Psoas muscle (tissue), 8 donors: ENCODE measurements around the gene MINDY3. TPM values are rescaled to one million over a fixed set of nuclear protein-coding genes. Genes with fewer than 3 reads are reported as not detected.

Experiments used
- ATAC-seq, 4 donors: fragments of 200-7000 bp; cut with Tn5 transposase; one replicate each; pipeline ENCODE4 v1.9.1; 2020; ENCODE audit warnings: moderate library complexity in 3 of 4, mild to moderate bottlenecking in 2 of 4
- DNase-seq, 2 donors: peaks; one replicate each; pipeline ENCODE4 v3.0.0-alpha.2; 2020
- H3K27ac ChIP-seq: fragments of 200-600 bp; one replicate; pipeline ENCODE4 v1.8.0; 2022
- H3K27me3 ChIP-seq, 3 donors: fragments of 200-600 bp in 1 of 3; one replicate each; pipeline versions ENCODE4 v1.6.1 to v1.8.0; 2013 to 2022; ENCODE audit warnings: low read length in 2 of 3, mild to moderate bottlenecking in 2 of 3, moderate library complexity in 1 of 3; ENCODE audit not compliant: insufficient read depth in 3 of 3
- H3K36me3 ChIP-seq, 2 donors: fragments of 200-600 bp in 1 of 2; one replicate each; pipeline versions ENCODE4 v1.6.1 to v1.8.0; 2013 to 2022; ENCODE audit warnings: low read depth in 1 of 2, mild to moderate bottlenecking in 1 of 2, moderate library complexity in 1 of 2; ENCODE audit not compliant: insufficient read depth in 1 of 2
- H3K4me1 ChIP-seq: fragments of 200-600 bp; one replicate; pipeline ENCODE4 v1.8.0; 2022
- H3K4me3 ChIP-seq: fragments of 200-600 bp; one replicate; pipeline ENCODE4 v1.8.0; 2022; ENCODE audit warnings: mild to moderate bottlenecking
- H3K9me3 ChIP-seq: fragments of 200-600 bp; one replicate; pipeline ENCODE4 v1.8.0; 2022
- CTCF ChIP-seq: fragments of 200-600 bp; IDR thresholded peaks from one replicate; pipeline ENCODE4 v1.8.0; 2022; ENCODE audit warnings: antibody characterized with exemption
- WGBS, 3 donors: extraction: QIAGEN DNeasy Blood & Tissue Kit; methylation state at CpG; one replicate each; pipeline versions ENCODE4 v1.1.6 to v1.1.7; 2013; 5-methylcytosine and 5-hydroxymethylcytosine counted together
- intact Hi-C, 2 donors: fragments of 100-400 bp; cut with DNase I; formaldehyde crosslinking; loops; one replicate each; pipeline versions ENCODE4 v1.11.0 to v1.14.2; 2022
- polyA plus RNA-seq, 3 donors: library from polyadenylated mRNA; stranded (reverse); fragments of 200-250 nt; gene quantifications; one replicate each; pipeline ENCODE4 v1.2.3, GENCODE V29; 2013
- total RNA-seq, 4 donors: library from RNA; stranded (reverse); fragmentation: NEBNext Ultra II Directional in 2 of 4; extraction: Animal tissue kit (Norgen Biotek cat#: 25700) in 2 of 4; gene quantifications; one replicate each; pipeline versions ENCODE4 v1.2.1 to v1.2.4, GENCODE V29; 2021 to 2023
- donor health status: healthy with polysubstance abuse.
- donor health status: DM: no; HTN: no; CAD: no; lungs with moderate emphysema.
- donor health status: Bipolar disorder and iron deficiency.
- donor health status: healthy.
- donor health status: DM: yes; HTN: yes; CAD: no.
- donor health status: DM: no; HTN: no; CAD: no.
- donor health status: DM: no; HTN: no; CAD: no.
- donor health status: DM: yes; HTN: yes; CAD: no.

Gene MINDY3
- total and polyA plus RNA-seq, 7 donors = 6.1 to 17.5 (median 9.9) TPM

GRCh38 chr10:15744217-15744865 is 116.0 kb downstream of the MINDY3 start:
- 48 to 50% (median 49%) methylated on average over 7 of the region's 7 CpGs for WGBS, 3 donors
- no peaks in the 10 kb centered on the region for H3K9me3 ChIP-seq
- TF ChIP-seq CTCF = no peak
- no peaks in the 10 kb centered on the region for H3K36me3 ChIP-seq
- no peak overlapping the region for H3K4me3 ChIP-seq
- H3K4me1 ChIP-seq = no peaks in the 10 kb centered on the region
- ATAC-seq = no peak
- H3K27me3 ChIP-seq = no peaks in the 10 kb centered on the region
- no peak overlapping the region for H3K27ac ChIP-seq
- DNase-seq = no peak
- intact Hi-C loops = no loop called here

GRCh38 chr10:15743443-15743842 is 116.9 kb downstream of the MINDY3 start:
- no peak overlapping the region for H3K4me3 ChIP-seq
- intact Hi-C loops = no loop called here
- no peaks in the 10 kb centered on the region for H3K9me3 ChIP-seq
- no peaks in the 10 kb centered on the region for H3K4me1 ChIP-seq
- no peak for ATAC-seq
- no peak for TF ChIP-seq CTCF
- no peaks in the 10 kb centered on the region for H3K36me3 ChIP-seq
- H3K27me3 ChIP-seq = no peaks in the 10 kb centered on the region
- H3K27ac ChIP-seq = no peak overlapping the region
- DNase-seq = no peak
- WGBS, 3 donors = 62 to 70% (median 64%) methylated on average over 2 of the region's 2 CpGs

- Histone ChIP-seq H3K4me3 (no peak overlapping the region), H3K27me3 (no peaks in the 10 kb centered on the region), H3K27ac (no peak overlapping the region), H3K4me1 (no peaks in the 10 kb centered on the region), H3K9me3 (no peaks in the 10 kb centered on the region), H3K36me3 (no peaks in the 10 kb centered on the region)
- ATAC-seq (no peak), DNase-seq (no peak)
- no peak for TF ChIP-seq CTCF
- intact Hi-C loops = no loop called here
- 34 to 41% (median 35%) methylated on average over 3 of the region's 3 CpGs for WGBS, 3 donors
Measured at GRCh38 chr10:15742836-15743235, 117.5 kb downstream of the MINDY3 start.

- ATAC-seq (no peak), DNase-seq (no peak)
- no peaks in the 10 kb centered on the region for H3K4me1 ChIP-seq
- H3K27ac ChIP-seq = no peak overlapping the region
- intact Hi-C loops = no loop called here
- no peaks in the 10 kb centered on the region for H3K9me3 ChIP-seq
- TF ChIP-seq CTCF = no peak
- no peaks in the 10 kb centered on the region for H3K36me3 ChIP-seq
- H3K4me3 ChIP-seq = no peak overlapping the region
- H3K27me3 ChIP-seq = no peaks in the 10 kb centered on the region
- 51 to 61% (median 52%) methylated on average over 5 of the region's 5 CpGs for WGBS, 3 donors
Measured at GRCh38 chr10:15742102-15742501, 118.2 kb downstream of the MINDY3 start.

- DNase-seq = no peak
- Histone ChIP-seq H3K4me3 (no peak overlapping the region), H3K36me3 (no peaks in the 10 kb centered on the region), H3K9me3 (no peaks in the 10 kb centered on the region), H3K27ac (no peak overlapping the region), H3K4me1 (no peaks in the 10 kb centered on the region), H3K27me3 (no peaks in the 10 kb centered on the region)
- intact Hi-C loops = no loop called here
- TF ChIP-seq CTCF = no peak
- 79 to 88% (median 85%) methylated on average over 5 of the region's 5 CpGs for WGBS, 3 donors
- no peak for ATAC-seq
Measured at GRCh38 chr10:15741581-15741980, 118.7 kb downstream of the MINDY3 start.
